Measurements from ENCODE around the gene GRPEL2.

GRPEL2 gene, protein sequence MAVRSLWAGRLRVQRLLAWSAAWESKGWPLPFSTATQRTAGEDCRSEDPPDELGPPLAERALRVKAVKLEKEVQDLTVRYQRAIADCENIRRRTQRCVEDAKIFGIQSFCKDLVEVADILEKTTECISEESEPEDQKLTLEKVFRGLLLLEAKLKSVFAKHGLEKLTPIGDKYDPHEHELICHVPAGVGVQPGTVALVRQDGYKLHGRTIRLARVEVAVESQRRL

DNA sequence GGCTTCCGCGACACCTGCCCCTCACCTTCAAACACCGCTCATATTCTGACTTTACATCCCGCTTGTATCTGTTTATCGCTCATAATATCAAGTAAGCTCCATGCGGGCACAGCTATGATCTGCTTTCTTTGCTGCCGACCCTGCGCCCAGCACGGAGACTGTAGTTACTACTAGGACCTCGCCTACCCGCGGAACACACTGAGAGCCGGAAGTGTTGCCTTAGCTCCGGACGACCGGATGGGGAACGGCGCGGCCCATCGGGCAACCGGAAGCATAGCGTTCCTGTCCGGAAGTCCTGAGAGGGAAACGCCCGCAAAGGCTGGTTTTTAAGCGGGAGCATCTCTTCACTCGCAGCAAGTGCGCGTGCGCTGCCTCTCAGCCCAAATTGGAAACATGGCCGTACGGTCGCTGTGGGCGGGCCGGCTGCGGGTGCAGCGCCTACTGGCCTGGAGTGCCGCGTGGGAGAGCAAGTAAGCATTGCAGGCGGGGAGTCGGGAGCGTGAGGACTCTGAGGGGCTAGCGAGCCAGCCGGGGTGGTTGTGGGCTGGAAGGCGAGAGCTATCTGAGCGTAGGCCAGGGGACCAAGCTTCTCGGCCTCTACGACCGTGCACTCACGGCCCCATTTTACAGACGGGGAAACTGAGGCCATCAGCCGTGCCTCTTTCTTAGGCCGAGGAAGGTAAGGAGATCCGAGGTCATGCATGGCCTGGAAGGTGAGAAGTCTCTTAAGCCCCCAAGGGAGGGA is at the start of gene GRPEL2:
Gene GRPEL2 (plus strand): TSS at position 353 of the 745 bp plus-strand sequence. CDS start 41 bp downstream, at position 394.
- peak; percentile 97 for DNase-seq (ENCODE audit: low spot score)

DNA sequence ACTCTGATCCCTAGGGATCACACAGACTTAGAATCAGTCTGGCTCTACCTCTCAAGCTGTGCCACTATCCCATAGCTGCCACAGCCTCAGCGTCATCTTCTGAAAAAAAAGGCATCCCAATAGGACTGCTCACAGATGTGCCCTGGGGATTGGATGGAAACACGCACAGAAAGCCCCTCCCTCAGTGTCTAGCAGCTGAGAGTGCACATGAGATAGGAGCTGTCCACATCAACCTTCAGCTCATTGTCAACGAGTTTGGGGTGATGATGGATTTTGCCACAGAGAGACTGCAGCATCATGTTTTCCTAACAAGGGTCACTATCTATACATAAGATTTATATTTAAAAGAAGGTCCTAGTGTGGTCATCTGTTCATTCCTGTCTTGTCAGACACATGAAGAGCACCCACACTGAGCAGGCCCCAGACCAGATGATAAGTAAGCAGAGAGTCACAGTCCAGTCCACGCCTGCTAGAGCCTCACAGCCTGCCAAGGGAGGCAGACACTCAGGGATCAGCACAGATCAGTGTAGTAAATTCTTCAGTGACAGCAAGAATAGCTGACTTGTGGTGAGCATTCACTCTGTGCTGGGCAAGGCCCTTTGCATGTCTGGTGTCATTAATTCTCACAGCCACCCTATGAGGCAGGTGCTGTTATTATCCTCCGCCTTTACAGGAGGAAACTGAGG is 47.8 kb upstream of the GRPEL2 start:
- no peak for DNase-seq (ENCODE audit: low spot score)

DNA sequence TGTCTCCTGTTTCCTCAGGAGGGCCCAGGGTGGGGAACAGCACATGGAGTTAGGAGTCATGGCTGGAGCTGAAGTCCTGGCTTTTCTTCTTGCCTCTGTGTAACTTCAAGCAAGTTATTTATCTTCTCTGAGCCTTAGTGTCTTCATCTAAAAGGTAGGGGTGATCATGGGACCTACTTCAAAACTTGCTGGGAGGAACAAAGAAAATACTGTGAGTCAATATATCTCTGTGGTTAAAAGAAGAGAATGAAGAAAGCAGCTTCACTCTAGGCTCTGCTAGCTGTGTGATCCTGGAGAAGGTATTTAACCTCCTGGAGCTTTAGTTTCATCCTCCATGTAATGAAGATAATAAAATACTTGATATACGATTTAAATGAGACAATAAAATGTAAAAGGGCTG is 47.1 kb upstream of the GRPEL2 start:
- DNase-seq (ENCODE audit: low spot score), result peak; percentile 12

DNA sequence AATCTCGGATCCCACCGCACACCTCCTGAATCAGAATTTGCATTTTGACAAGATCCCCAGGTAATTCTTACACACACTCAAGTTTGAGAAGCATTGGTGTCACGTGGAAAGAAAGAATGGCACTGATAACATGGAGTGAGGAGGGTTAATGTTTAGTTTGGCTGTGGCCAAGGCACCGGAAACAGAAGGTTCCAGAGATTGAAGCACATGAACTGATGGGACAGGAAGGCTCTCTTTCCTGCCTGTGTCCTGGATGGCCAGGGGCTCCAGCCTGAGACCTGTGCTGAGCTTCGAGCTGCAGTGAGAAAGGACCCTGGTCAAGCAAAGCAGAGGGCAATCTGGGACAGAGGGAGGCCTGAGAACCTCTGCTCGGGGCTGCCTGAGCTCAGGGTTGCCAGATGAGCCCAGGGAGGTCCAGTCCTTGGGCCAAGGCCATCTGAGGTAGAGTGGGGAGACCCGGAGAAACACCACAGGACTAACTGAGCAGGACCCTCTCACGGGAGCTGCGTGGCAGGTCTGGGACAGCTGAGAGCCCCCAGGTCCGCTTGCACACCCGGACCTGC is 46.4 kb upstream of the GRPEL2 start:
- DNase-seq (ENCODE audit: low spot score), result no peak

DNA sequence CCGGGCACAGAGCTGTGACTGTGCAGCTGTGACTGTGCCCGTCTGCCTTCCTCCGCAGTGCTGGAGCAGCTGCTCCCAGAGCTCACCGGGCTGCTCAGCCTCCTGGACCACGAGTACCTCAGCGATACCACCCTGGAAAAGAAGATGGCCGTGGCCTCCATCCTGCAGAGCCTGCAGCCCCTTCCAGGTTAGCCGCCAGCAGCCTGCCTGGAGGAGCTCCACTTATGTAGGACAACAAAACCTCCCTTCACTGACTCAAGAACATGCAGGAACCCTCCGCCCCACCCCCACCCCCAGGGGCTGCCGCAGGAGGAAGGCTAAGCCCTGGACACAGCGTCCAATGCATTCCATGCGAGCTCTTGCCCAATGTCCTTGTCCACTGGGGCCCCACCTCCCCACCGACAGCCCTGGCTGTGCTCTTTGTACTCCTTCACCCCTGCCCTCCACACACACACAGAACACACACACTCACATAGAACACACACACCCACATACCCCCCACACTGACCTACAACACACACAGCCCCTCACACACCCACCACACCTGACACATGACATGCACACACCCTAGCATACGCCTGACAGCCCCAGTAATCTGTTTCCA is 45.7 kb upstream of the GRPEL2 start:
- DNase-seq (ENCODE audit: low spot score), result no peak

DNA sequence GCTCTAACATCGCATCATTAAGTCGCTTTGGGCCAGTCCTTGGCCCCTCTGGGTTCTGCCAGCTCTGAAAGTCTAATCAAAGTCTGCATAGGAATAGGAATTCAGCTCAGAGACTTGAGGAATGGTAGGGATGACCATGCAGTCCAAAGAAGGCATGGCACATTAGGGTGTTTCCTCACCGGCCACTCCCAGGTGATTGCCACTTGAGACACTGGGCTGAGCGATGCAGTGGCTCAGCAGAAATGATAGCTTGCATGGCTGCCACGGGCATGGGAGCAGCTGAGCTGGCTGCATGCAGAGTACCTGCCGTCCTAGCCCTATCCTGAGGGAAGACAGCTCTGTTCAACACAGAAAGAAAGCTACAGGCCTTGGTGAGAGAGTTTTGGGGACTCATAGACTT is 44.9 kb upstream of the GRPEL2 start:
- no peak for DNase-seq (ENCODE audit: low spot score)

DNA sequence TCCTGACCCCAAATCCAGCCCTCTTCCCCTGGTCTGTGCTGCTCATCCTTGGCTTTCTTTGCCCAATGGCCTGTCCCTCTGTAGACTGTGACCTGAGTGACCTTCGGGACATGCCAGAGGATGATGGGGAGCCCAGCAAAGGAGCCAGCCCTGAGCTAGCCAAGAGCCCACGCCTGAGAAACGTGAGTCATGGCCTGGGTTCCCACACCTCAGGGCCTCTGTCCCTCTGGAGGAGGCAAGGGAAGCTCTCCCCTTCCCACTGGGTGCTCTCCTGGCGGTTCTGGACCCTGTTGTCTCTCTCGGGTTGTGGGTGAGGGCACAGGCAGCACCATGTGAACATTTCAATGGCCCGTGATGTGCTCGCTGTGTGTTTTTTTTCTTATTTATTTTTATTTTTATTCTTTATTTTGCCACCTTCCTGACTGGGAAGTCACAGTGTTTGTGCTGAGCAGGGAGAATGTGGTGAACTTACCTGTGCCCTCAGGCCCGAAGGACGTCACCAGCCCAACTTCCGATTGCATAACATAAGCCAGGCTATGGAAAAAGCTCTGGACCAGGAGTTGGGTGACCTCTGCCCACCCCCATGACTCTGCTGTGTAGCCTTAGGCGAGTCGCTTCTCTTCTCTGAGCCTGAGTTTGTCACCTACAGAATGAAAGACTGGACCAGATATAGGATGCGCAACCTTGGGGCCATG is 44.1 kb upstream of the GRPEL2 start:
- no peak for DNase-seq (ENCODE audit: low spot score)

DNA sequence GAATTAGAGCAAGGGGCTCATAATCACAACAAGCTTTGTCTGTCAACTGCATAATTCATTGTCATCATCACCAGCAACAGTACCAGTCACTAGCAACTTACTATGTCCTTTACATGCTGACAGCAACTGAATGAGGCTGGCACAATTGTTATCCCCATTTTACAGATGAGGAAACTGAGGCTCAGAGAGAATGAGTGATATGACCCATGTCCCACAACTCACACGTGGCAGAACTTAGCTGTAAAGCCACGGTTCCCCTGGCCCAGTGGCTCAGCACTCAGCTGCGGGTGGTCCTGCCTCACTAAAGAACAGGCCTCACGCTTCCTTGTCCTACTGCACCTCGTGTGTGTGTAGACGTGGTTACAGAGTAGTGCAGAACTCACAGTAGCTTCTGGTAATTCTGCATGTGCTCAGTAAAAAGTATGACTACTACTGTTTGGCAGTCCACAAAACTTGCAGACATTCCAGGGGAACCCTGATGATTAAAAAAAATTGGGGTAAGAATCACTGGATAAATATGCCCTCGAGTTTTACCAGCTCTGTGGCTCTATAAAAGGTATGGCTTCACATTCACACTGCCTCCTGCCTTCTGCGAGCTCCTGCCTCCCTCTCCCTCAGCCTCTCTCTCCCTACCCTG is 43.4 kb upstream of the GRPEL2 start:
- no peak for DNase-seq (ENCODE audit: low spot score)

DNA sequence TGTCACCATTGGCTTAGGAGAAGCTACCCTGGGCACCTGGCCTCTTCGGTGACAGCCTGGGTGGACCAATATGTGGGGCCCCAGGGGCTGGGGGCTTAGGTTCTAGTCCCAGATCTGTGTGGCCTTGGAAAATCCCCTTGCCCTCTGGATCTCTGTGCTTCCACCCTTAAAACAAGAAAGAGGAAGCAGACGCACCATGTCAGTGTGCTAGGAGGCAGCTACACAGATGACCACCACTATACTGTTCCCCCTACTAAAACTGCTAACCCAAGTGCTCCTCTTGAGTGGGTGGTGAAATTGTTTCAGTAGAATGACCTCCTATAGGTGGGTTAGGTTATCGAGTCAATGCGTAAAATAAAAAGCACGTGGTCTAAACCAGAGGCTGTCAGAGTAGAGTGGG is 42.7 kb upstream of the GRPEL2 start:
- no peak for DNase-seq (ENCODE audit: low spot score)

DNA sequence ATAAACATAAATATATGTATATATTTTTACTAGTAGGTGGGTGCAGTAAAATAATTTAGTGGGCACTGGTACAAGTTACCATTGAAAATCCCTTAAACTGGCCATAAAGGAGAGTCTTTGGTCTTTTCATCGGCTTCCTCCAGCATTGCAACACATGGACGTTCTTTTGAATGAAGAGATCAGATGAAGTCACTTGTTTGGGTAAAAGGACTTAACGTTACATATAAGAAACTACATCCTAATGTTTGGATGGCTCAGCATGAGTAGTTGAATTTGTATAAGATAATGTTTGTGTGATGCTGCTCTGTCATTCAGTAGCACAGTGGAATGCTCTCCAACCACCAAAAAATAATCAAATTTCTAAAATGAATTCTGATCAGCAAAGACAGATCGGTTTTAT is 42.1 kb upstream of the GRPEL2 start:
- DNase-seq (ENCODE audit: low spot score), result no peak

DNA sequence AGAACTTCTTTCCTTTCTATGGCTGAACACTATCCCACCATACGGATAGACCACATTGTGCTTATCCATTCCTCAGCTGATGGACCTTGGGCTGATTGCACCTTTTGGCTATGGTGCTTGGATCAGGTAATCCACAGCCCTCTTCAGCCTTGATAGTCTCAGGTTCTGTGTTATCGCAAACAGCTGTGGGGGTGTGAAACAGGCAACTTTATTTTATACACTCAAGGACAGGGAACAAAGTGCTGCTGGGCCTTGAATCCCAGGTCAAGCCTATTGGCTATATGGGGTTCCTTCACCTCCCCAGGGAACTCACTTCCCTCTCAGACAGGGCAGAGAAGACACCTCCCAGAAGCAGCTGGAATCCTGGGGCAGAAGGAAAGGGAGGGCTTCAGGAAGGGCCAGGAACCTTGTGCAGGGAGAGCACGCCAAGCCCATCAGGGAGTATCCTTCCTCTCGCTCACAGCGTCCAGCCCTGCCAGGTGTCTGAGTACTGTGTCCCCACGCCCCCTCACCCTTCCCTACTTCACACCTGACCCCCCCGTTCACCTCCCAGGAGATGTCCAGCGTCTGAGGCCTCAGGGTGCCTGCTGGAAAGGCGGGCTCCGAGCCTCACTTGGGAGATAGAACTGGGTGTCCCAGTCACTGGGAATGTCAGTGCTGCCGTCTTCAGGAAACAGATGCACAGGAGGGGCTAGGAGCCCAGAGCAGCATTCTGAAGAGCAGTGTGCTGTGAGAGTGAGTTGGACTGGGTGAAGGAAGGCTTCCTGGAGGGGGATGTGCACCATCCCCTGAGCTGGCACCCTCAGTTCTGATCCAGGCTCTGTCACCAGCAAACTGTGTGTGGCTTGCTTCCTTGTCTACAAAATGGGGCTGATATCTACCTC is 40.9 kb upstream of the GRPEL2 start:
- no peak for DNase-seq (ENCODE audit: low spot score)

DNA sequence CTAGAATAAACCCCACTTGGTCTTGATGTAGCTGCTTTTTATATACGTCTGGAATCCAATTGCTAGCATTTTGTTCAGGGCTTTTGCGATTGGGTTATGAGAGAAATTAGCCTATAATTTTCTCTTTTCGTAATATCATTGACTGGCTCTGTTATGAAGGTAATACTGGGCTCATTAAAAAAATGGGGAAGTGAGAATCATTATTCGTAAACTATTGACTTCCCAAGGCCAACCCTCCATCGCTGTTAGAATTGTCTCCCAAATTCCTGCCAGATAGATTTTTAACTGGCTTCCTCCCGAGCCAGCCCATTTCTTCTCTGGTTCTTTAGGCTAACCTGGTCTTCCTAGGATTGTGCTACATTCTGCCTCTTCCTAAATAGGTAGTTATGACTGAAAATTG is 35.9 kb upstream of the GRPEL2 start:
- DNase-seq (ENCODE audit: low spot score), result no peak

DNA sequence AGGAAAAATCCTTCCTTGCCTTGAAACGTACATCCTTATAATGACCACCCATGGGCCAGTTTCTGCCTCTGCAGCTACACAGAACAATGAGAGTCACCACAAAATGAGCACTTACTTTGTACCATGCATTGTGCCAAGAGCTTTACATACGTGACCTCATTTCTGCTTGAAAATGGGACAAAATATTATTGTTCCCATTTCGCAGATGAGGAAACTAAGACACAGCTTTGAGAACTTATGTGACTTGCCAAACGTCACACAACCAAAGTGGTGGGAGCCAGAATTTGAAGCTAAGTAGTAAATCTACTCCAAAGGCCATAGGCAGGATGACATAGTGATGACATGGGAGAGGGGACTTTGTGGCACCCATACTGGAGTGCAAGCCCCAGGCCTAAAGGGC is 34.8 kb upstream of the GRPEL2 start:
- no peak for DNase-seq (ENCODE audit: low spot score)

DNA sequence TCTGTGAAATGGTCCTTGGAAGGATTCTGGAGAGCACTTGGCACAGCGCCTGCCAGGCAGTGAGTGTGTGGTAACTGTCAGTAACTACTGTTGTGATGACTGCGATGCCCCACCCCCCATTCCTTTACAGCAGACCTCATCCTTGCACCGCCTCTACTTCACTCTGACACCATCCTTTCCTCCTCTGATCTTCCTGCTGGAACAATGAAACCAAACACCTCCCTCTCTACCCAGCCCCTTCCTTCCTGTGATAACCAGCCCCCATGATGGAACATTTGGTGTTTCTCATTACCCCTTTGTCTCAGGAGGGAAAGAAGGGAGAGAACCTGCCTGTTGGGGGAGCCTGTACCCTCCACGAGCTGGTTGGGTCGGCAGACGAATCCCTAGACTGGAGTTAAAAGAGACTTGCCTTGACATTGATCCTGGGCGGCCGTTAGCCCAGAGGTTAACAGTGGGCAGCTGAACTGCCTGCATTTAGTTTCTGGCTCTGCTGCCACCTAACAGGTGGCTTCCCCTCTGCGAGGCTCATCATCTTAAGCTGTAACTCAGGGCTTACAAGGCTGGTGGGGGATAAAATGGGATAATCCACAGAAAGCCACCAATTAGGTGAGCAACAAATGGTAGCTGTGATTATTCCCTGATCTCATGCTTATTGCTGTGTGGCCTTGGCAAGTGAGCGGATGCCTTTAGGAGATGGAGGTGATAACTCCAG is 34.2 kb upstream of the GRPEL2 start:
- no peak for DNase-seq (ENCODE audit: low spot score)

DNA sequence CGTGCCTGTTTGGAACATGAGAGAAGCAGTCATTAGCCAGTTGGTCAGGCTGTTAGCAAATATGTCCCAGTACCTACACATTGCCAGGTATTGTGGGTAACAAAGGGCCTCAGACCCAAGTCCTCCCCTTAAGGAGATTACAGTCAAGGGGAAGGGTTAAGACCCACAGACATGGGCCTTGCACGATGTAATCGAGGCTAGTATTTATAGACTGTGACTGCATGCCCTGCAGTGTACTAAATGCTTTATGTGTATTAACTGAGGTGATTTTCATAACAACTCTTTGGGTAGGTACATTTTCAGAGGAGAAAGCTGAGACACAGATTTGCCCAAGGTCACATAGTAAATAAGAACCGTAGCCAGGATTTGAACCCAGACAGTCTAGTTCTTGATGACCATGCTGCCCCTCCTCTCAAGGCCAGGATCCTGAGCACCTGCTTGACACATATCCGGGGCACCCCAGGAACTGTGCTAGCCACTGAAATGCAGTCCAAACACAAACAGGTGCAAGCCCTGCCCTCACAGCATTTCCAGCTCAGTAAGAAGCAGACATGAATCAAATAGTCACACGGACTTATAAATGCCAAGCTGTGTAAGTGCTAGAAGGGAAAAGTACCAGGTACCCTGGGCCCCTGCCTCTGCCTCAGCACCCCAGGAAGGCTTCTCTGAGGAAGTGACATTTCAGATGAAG is 32.0 kb upstream of the GRPEL2 start:
- no peak for DNase-seq (ENCODE audit: low spot score)

DNA sequence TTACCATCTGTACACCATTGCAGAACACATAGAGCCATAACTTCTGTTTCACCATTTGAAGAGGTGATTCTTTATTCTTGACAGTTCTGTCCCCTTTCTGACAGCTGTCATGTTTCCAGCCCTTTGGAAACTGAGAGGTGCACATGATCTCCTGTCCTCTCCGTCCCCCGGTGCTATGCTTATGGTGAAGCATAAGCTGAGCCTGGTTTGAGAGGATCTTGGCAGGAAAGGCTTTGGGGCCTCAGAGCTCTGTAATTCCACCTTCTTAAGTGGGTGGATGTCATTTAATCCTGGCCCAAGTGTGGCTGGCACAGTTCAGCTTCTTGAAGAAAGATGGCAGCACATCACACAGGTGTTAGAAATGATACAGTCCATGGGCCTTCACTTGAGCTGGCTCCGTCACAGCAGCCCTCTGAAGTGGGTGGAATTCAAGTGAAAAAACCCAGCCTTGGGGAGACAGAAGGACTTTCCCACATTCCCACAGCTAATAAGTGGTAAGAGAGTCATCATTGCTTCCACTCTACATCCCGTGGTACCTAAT is 30.7 kb upstream of the GRPEL2 start:
- DNase-seq (ENCODE audit: low spot score), result no peak

DNA sequence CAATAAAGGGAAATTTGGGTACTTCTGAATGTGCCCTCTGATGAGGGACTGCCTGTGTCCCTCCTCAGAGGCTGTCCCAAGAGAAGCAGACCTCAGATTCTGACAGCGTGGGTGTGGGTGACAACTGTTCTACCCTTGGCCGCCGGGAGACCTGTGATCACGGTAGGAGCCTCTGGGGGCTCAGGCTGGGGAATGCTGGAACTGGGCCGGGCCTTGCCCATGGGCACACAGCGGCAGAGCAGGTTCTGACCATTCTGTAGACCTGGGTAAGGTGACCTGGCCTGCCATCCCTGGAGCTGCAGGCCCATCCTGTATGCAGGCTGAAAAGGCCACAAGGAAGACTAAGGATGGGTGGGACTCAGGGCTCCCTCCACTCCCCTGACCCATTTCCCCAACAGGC is 29.5 kb upstream of the GRPEL2 start:
- DNase-seq (ENCODE audit: low spot score), result no peak

DNA sequence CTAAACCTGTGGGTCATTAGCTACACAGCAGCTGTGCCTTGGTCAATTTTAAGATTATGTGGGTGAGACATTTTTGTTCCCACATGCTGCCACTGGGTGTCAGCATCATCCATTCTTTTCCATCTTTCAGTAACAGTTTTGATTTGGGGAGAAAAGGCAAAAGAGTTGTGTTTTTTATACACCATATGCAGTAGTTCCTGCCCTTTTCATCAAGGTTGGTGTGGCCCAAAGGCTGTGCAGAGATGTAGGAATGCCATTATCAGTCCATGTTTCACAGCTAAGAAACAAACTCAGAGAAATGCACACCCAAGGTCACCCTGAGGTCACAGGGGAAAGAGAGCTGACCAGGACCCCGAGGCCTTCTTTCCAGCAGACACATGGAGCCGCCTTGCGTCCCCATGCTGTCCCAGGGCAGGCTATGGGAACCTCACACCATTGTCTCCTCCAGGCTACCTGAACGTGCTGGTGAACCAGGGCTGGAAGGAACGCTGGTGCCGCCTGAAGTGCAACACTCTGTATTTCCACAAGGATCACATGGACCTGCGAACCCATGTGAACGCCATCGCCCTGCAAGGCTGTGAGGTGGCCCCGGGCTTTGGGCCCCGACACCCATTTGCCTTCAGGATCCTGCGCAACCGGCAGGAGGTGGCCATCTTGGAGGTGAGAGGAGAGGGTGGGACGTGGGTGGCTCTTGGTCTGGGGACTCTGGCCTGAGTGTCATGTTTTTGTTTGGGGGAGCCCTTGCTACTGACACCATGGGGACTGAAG is 27.8 kb upstream of the GRPEL2 start:
- peak; percentile 41 for DNase-seq (ENCODE audit: low spot score)
